WERI-Rb-1 (cell line): Measurements from ENCODE around the gene TSPAN18.

Experiments used
- DNase-seq: peaks from one replicate; pipeline ENCODE4 v3.0.0-alpha.2; 2020
- H3K27ac ChIP-seq: fragments of 250-450 bp; sonication (Bioruptor Pico); 2 replicates; pipeline ENCODE4 v1.5.1; 2020; ENCODE audit warnings: mild to moderate bottlenecking, moderate library complexity
- H3K27me3 ChIP-seq: fragments of 250-450 bp; sonication (Bioruptor Pico); 2 replicates; pipeline ENCODE4 v1.5.1; 2021; ENCODE audit warnings: mild to moderate bottlenecking, low read depth, moderate library complexity; ENCODE audit not compliant: insufficient read depth, severe bottlenecking
- H3K36me3 ChIP-seq: fragments of 250-450 bp; sonication (Bioruptor Pico); 2 replicates; pipeline ENCODE4 v1.5.1; 2020; ENCODE audit warnings: mild to moderate bottlenecking, moderate library complexity
- H3K4me3 ChIP-seq: 2 replicates; pipeline ENCODE4 v1.5.1; 2011; ENCODE audit warnings: low read depth, mild to moderate bottlenecking, control low read depth, low read length
- H3K9me3 ChIP-seq: fragments of 250-450 bp; sonication (Bioruptor Pico); 2 replicates; pipeline ENCODE4 v1.5.1; 2021; ENCODE audit warnings: mild to moderate bottlenecking, moderate library complexity; ENCODE audit not compliant: severe bottlenecking
- TF ChIP-seq, protein P1 (sequence below): IDR thresholded peaks from 2 replicates; pipeline ENCODE4 v1.5.1; 2011; ENCODE audit warnings: low read depth, mild to moderate bottlenecking, control low read depth, inconsistent platforms, low read length

Gene TSPAN18, protein sequence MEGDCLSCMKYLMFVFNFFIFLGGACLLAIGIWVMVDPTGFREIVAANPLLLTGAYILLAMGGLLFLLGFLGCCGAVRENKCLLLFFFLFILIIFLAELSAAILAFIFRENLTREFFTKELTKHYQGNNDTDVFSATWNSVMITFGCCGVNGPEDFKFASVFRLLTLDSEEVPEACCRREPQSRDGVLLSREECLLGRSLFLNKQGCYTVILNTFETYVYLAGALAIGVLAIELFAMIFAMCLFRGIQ

GRCh38 chr11:44726283-44727113 lies at the start of gene TSPAN18:
Gene TSPAN18, plus strand, starts transcription at chr11:44726962. Its CDS starts 179,455 bp downstream, at chr11:44906417.
- H3K4me3 ChIP-seq, result peak within 1 kb of the TSS; percentile 90
- no peaks in the 10 kb centered on the region for H3K9me3 ChIP-seq
- peak within 1 kb of the TSS; percentile 75 for H3K27ac ChIP-seq
- no peaks in the 10 kb centered on the region for H3K27me3 ChIP-seq
- DNase-seq, result peak; percentile 60
- TF ChIP-seq, protein P1, sequence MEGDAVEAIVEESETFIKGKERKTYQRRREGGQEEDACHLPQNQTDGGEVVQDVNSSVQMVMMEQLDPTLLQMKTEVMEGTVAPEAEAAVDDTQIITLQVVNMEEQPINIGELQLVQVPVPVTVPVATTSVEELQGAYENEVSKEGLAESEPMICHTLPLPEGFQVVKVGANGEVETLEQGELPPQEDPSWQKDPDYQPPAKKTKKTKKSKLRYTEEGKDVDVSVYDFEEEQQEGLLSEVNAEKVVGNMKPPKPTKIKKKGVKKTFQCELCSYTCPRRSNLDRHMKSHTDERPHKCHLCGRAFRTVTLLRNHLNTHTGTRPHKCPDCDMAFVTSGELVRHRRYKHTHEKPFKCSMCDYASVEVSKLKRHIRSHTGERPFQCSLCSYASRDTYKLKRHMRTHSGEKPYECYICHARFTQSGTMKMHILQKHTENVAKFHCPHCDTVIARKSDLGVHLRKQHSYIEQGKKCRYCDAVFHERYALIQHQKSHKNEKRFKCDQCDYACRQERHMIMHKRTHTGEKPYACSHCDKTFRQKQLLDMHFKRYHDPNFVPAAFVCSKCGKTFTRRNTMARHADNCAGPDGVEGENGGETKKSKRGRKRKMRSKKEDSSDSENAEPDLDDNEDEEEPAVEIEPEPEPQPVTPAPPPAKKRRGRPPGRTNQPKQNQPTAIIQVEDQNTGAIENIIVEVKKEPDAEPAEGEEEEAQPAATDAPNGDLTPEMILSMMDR, result no peak
- no peaks in the 10 kb centered on the region for H3K36me3 ChIP-seq

- TF ChIP-seq, protein P1, result no peak
- Histone ChIP-seq H3K27me3 (no peaks in the 10 kb centered on the region), H3K4me3 (no peak overlapping the region), H3K36me3 (no peaks in the 10 kb centered on the region), H3K9me3 (no peaks in the 10 kb centered on the region), H3K27ac (no peak overlapping the region)
- DNase-seq, result no peak
Measured at GRCh38 chr11:44680982-44681597, 45.7 kb upstream of the TSPAN18 start.

GRCh38 chr11:44681698-44682097 lies 45.1 kb upstream of the TSPAN18 start:
- no peak for DNase-seq
- H3K4me3 ChIP-seq, result no peak overlapping the region
- H3K36me3 ChIP-seq, result no peaks in the 10 kb centered on the region
- no peak overlapping the region for H3K27ac ChIP-seq
- TF ChIP-seq, protein P1, result no peak
- no peaks in the 10 kb centered on the region for H3K27me3 ChIP-seq
- no peaks in the 10 kb centered on the region for H3K9me3 ChIP-seq

- no peak for DNase-seq
- Histone ChIP-seq H3K9me3 (peaks cover 4% of the 10 kb centered on the region), H3K27ac (no peak overlapping the region), H3K4me3 (no peak overlapping the region), H3K27me3 (no peaks in the 10 kb centered on the region), H3K36me3 (no peaks in the 10 kb centered on the region)
- TF ChIP-seq, protein P1, result no peak
Measured at GRCh38 chr11:44684859-44685281, 41.9 kb upstream of the TSPAN18 start.

- Histone ChIP-seq H3K9me3 (peaks cover 4% of the 10 kb centered on the region), H3K27ac (no peak overlapping the region), H3K4me3 (no peak overlapping the region), H3K27me3 (no peaks in the 10 kb centered on the region), H3K36me3 (no peaks in the 10 kb centered on the region)
- no peak for DNase-seq
- TF ChIP-seq, protein P1, result no peak
Measured at GRCh38 chr11:44687388-44687787, 39.4 kb upstream of the TSPAN18 start.
